ENCODE measurements around the gene NUS1.
A peak's percentile ranks its signal among the peaks of the same experiment; 100 is the strongest.
"Not testable (repeated sequence)": the region's sequence is repeated elsewhere in the genome, so short reads cannot be mapped to it uniquely, and the experiment has no call there.

The NUS1 gene

GRCh38 chr6:117655380-117655779 lies 19.9 kb upstream of the NUS1 start:
- in situ Hi-C loops (cut with HindIII; ENCODE audit: low sequenced_read_pairs), result no loop called here
- H3K4me3 ChIP-seq (ENCODE audit: low read depth, low read length), result no peak overlapping the region
- no peak for DNase-seq (ENCODE audit: low read depth)
- no peak for TF ChIP-seq CTCF (IDR thresholded peaks at IDR 0.05; ENCODE audit: low read depth, low read length, missing control alignments)

- in situ Hi-C loops (cut with HindIII; ENCODE audit: low sequenced_read_pairs), result no loop called here
Measured at GRCh38 chr6:117666881-117667280, 8.4 kb upstream of the NUS1 start.

GRCh38 chr6:117668736-117669135 lies 6.5 kb upstream of the NUS1 start:
- in situ Hi-C loops (cut with HindIII; ENCODE audit: low sequenced_read_pairs), result no loop called here
- TF ChIP-seq CTCF (IDR thresholded peaks at IDR 0.05; ENCODE audit: low read depth, low read length, missing control alignments), result no peak
- DNase-seq (ENCODE audit: low read depth), result no peak
- H3K4me3 ChIP-seq (ENCODE audit: low read depth, low read length), result no peak overlapping the region

More at GRCh38 chr6:117666881-117667280, 8.4 kb upstream of the NUS1 start:
- H3K4me3 ChIP-seq (ENCODE audit: low read depth, low read length), result no peak overlapping the region
- TF ChIP-seq CTCF (IDR thresholded peaks at IDR 0.05; ENCODE audit: low read depth, low read length, missing control alignments), result no peak
- DNase-seq (ENCODE audit: low read depth), result no peak

GRCh38 chr6:117674503-117674902 lies 766 bp upstream of the NUS1 start:
- TF ChIP-seq CTCF (IDR thresholded peaks at IDR 0.05; ENCODE audit: low read depth, low read length, missing control alignments), result no peak
- DNase-seq (ENCODE audit: low read depth), result no peak
- H3K4me3 ChIP-seq (ENCODE audit: low read depth, low read length), result peak overlapping the region; percentile 69
- in situ Hi-C loops (cut with HindIII; ENCODE audit: low sequenced_read_pairs), result no loop called here

- in situ Hi-C loops (cut with HindIII; ENCODE audit: low sequenced_read_pairs); DNase-seq (ENCODE audit: low read depth): not testable (repeated sequence)
- H3K4me3 ChIP-seq (ENCODE audit: low read depth, low read length), result peak overlapping the region; percentile 69
Measured at GRCh38 chr6:117675658-117676301, 511 bp downstream of the NUS1 start.

GRCh38 chr6:117676577-117677218 lies 1.4 kb downstream of the NUS1 start:
- no peak for DNase-seq (ENCODE audit: low read depth)
- peak overlapping the region; percentile 69 for H3K4me3 ChIP-seq (ENCODE audit: low read depth, low read length)
- in situ Hi-C loops (cut with HindIII; ENCODE audit: low sequenced_read_pairs), result no loop called here
- TF ChIP-seq CTCF (IDR thresholded peaks at IDR 0.05; ENCODE audit: low read depth, low read length, missing control alignments), result no peak

GRCh38 chr6:117677553-117678141 lies 2.4 kb downstream of the NUS1 start:
- TF ChIP-seq CTCF (IDR thresholded peaks at IDR 0.05; ENCODE audit: low read depth, low read length, missing control alignments), result no peak
- no peak overlapping the region for H3K4me3 ChIP-seq (ENCODE audit: low read depth, low read length)
- no peak for DNase-seq (ENCODE audit: low read depth)
- in situ Hi-C loops (cut with HindIII; ENCODE audit: low sequenced_read_pairs), result no loop called here
